DND-41 (cell line): ENCODE data around the gene CRNKL1.
A peak's percentile ranks its signal among the peaks of the same experiment; 100 is the strongest.

Source experiments
- ATAC-seq: fragments of 200-7000 bp; cut with Tn5 transposase; 3 replicates; pipeline ENCODE4 v1.9.1; 2021; ENCODE audit warnings: low read depth; ENCODE audit not compliant: insufficient read depth
- DNase-seq: peaks from one replicate; pipeline ENCODE4 v3.0.0-alpha.2; 2020
- H2AFZ ChIP-seq: 2 replicates; pipeline ENCODE4 v1.6.0; 2012; ENCODE audit warnings: low read depth, low read length
- H3K27ac ChIP-seq: 2 replicates; pipeline ENCODE4 v1.5.1; 2012; ENCODE audit warnings: low read length, inconsistent platforms
- H3K27me3 ChIP-seq: fragments of 200-600 bp; sonication (generic); 2 replicates; pipeline ENCODE4 v1.6.0; 2012; ENCODE audit warnings: low read length, mild to moderate bottlenecking, inconsistent platforms; ENCODE audit not compliant: insufficient read depth, poor library complexity
- H3K36me3 ChIP-seq: 2 replicates; pipeline ENCODE4 v1.5.1; 2012; ENCODE audit warnings: low read length, inconsistent platforms; ENCODE audit not compliant: insufficient read depth
- H3K4me1 ChIP-seq: 2 replicates; pipeline ENCODE4 v1.5.1; 2012; ENCODE audit warnings: mild to moderate bottlenecking, low read length; ENCODE audit not compliant: insufficient read depth
- H3K4me2 ChIP-seq: 2 replicates; pipeline ENCODE4 v1.6.0; 2012; ENCODE audit warnings: mild to moderate bottlenecking, moderate library complexity, low read length, inconsistent platforms; ENCODE audit not compliant: insufficient read depth
- H3K4me3 ChIP-seq, 2 experiments: fragments of 200-600 bp in 1 of 2; shearing (Covaris generic) in 1 of 2; 2 replicates each; pipeline ENCODE4 v1.5.1; 2012 to 2016; ENCODE audit warnings: inconsistent platforms in 2 of 2, low read length in 2 of 2, mild to moderate bottlenecking in 2 of 2, low read depth in 1 of 2, moderate library complexity in 1 of 2
- H3K79me2 ChIP-seq: 2 replicates; pipeline ENCODE4 v1.6.0; 2012; ENCODE audit warnings: low read length, inconsistent platforms; ENCODE audit not compliant: insufficient read depth
- H3K9ac ChIP-seq: 2 replicates; pipeline ENCODE4 v1.6.0; 2012; ENCODE audit warnings: low read depth, mild to moderate bottlenecking, inconsistent platforms, low read length, moderate library complexity
- H3K9me3 ChIP-seq: 2 replicates; pipeline ENCODE4 v1.5.1; 2012; ENCODE audit warnings: low read length, moderate library complexity, mild to moderate bottlenecking, inconsistent platforms; ENCODE audit not compliant: insufficient read depth, severe bottlenecking
- H4K20me1 ChIP-seq: 2 replicates; pipeline ENCODE4 v1.6.0; 2012; ENCODE audit warnings: low read length; ENCODE audit not compliant: insufficient read depth
- EZH2 ChIP-seq: IDR thresholded peaks from 3 replicates; pipeline ENCODE4 v1.6.1; 2012; ENCODE audit warnings: borderline replicate concordance, low read depth, mild to moderate bottlenecking, moderate library complexity, low read length, inconsistent platforms; ENCODE audit not compliant: severe bottlenecking
- TF ChIP-seq, protein P1 (sequence below): IDR thresholded peaks from 2 replicates; pipeline ENCODE4 v1.5.1; 2012; ENCODE audit warnings: borderline replicate concordance, low read length, moderate library complexity, mild to moderate bottlenecking; ENCODE audit not compliant: poor library complexity, severe bottlenecking; ENCODE audit errors: extremely low read depth

The CRNKL1 gene

DNA sequence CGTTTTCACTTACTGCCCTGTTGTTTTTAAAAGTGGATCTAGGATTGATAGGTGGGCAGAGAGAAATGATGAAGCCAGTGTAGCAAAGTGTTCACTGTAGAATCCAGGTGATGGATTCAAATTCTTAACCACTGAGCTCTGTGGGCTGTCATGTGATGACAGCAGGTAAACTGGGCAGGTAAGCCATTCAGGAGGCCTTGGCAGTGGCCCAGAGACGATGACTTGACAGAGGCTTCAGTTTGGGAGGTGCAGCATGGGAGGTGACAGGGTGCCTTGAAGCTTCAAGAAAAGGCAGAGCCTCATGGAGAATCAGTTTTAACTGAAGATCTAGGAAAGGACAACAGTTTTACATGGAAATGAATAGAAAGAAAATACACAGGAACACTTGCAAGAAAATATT is 33.1 kb downstream of the CRNKL1 start:
- Histone ChIP-seq H3K79me2 (peaks cover 73% of the 10 kb centered on the region), H2AFZ (no peak overlapping the region), H3K4me2 (peak overlapping the region; percentile 87), H3K9ac (peak overlapping the region; percentile 92; the same call in 1 of the 2 replicates), H3K9me3 (no peaks in the 10 kb centered on the region), H3K36me3 (peaks cover 30% of the 10 kb centered on the region), H3K4me3 (peak overlapping the region in 1 of 2 experiments; percentile 94; a peak in 2 of 4 replicates), H3K4me1 (peaks cover 42% of the 10 kb centered on the region), H3K27me3 (no peaks in the 10 kb centered on the region), H4K20me1 (peaks cover 50% of the 10 kb centered on the region), H3K27ac (no peak overlapping the region)
- ATAC-seq = no peak
- no peak for TF ChIP-seq EZH2
- TF ChIP-seq, protein P1, sequence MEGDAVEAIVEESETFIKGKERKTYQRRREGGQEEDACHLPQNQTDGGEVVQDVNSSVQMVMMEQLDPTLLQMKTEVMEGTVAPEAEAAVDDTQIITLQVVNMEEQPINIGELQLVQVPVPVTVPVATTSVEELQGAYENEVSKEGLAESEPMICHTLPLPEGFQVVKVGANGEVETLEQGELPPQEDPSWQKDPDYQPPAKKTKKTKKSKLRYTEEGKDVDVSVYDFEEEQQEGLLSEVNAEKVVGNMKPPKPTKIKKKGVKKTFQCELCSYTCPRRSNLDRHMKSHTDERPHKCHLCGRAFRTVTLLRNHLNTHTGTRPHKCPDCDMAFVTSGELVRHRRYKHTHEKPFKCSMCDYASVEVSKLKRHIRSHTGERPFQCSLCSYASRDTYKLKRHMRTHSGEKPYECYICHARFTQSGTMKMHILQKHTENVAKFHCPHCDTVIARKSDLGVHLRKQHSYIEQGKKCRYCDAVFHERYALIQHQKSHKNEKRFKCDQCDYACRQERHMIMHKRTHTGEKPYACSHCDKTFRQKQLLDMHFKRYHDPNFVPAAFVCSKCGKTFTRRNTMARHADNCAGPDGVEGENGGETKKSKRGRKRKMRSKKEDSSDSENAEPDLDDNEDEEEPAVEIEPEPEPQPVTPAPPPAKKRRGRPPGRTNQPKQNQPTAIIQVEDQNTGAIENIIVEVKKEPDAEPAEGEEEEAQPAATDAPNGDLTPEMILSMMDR = no peak
- DNase-seq = no peak

DNA sequence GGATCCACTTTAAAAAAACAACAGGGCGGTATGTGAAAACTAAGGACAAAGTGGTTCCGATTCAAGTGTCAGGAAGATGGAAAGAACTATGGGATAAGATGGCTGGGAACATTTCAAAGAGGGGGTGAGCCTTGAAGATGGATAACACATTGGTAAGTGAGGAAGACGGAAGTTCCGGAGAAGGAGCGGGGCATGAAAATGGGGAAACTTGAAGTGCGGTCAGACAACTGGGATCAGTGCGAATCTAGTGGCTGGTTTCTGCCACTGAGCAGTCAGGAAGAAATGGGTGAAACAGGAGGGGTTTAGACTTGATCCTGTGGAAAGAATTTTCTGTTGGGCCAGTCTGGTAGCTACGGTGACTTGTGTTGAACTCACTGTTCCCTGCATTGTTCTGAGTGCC is 33.9 kb downstream of the CRNKL1 start:
- Histone ChIP-seq H3K9me3 (no peaks in the 10 kb centered on the region), H3K36me3 (peaks cover 27% of the 10 kb centered on the region), H2AFZ (no peak overlapping the region), H3K27me3 (no peaks in the 10 kb centered on the region), H3K9ac (peak overlapping the region; percentile 92), H4K20me1 (peaks cover 47% of the 10 kb centered on the region), H3K4me2 (peak overlapping the region; percentile 87), H3K27ac (peak overlapping the region; percentile 12; the same call in 1 of the 2 replicates), H3K4me3 (peak overlapping the region; percentile 94 to 99; a peak in 3 of 4 replicates), H3K4me1 (peaks cover 42% of the 10 kb centered on the region), H3K79me2 (peaks cover 65% of the 10 kb centered on the region)
- ATAC-seq = no peak
- no peak for TF ChIP-seq EZH2
- TF ChIP-seq, protein P1 = no peak
- DNase-seq = no peak

DNA sequence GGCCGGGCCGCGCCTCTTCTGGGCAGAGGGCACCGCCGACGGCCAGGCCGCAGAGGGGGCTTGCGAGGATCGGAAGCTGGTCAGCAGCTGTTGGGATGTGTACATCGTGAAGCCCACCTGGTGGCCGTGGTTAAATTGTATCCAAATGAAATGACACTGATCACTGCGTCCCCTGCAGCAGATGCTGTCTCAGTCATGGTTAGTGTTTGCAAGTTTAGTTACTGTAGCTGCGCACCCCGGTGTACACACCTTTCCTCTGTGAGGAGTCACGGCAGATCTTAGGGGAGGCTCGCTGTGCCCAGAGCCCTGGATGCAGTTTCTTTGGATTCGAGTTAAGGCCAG is 34.5 kb downstream of the CRNKL1 start:
- Histone ChIP-seq H3K27me3 (no peaks in the 10 kb centered on the region), H3K4me3 (peak overlapping the region; percentile 94 to 99), H3K9ac (peak overlapping the region; percentile 92), H2AFZ (peak overlapping the region; percentile 80), H4K20me1 (peaks cover 44% of the 10 kb centered on the region), H3K4me1 (peaks cover 42% of the 10 kb centered on the region), H3K79me2 (peaks cover 60% of the 10 kb centered on the region), H3K9me3 (no peaks in the 10 kb centered on the region), H3K4me2 (peak overlapping the region; percentile 87), H3K36me3 (peaks cover 23% of the 10 kb centered on the region), H3K27ac (peak overlapping the region; percentile 75)
- no peak for TF ChIP-seq EZH2
- TF ChIP-seq, protein P1 = no peak
- DNase-seq = peak; percentile 21
- peak; percentile 22 for ATAC-seq
